ENCODE measurements around the gene MIA3.

GRCh38 chr1:222623458-222623857 lies 5.6 kb downstream of the MIA3 start:
- TF ChIP-seq, protein P1, sequence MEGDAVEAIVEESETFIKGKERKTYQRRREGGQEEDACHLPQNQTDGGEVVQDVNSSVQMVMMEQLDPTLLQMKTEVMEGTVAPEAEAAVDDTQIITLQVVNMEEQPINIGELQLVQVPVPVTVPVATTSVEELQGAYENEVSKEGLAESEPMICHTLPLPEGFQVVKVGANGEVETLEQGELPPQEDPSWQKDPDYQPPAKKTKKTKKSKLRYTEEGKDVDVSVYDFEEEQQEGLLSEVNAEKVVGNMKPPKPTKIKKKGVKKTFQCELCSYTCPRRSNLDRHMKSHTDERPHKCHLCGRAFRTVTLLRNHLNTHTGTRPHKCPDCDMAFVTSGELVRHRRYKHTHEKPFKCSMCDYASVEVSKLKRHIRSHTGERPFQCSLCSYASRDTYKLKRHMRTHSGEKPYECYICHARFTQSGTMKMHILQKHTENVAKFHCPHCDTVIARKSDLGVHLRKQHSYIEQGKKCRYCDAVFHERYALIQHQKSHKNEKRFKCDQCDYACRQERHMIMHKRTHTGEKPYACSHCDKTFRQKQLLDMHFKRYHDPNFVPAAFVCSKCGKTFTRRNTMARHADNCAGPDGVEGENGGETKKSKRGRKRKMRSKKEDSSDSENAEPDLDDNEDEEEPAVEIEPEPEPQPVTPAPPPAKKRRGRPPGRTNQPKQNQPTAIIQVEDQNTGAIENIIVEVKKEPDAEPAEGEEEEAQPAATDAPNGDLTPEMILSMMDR (conservative IDR thresholded peaks at IDR 0.05) = no peak
- no peak for TF ChIP-seq ZFX (IDR thresholded peaks at IDR 0.05)

Measured in C4-2B (cell line).